ENCODE measurements around the gene SERPIND1.
"Not testable (repeated sequence)": the region's sequence is repeated elsewhere in the genome, so short reads cannot be mapped to it uniquely, and the experiment has no call there.

The SERPIND1 gene, protein sequence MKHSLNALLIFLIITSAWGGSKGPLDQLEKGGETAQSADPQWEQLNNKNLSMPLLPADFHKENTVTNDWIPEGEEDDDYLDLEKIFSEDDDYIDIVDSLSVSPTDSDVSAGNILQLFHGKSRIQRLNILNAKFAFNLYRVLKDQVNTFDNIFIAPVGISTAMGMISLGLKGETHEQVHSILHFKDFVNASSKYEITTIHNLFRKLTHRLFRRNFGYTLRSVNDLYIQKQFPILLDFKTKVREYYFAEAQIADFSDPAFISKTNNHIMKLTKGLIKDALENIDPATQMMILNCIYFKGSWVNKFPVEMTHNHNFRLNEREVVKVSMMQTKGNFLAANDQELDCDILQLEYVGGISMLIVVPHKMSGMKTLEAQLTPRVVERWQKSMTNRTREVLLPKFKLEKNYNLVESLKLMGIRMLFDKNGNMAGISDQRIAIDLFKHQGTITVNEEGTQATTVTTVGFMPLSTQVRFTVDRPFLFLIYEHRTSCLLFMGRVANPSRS

DNA sequence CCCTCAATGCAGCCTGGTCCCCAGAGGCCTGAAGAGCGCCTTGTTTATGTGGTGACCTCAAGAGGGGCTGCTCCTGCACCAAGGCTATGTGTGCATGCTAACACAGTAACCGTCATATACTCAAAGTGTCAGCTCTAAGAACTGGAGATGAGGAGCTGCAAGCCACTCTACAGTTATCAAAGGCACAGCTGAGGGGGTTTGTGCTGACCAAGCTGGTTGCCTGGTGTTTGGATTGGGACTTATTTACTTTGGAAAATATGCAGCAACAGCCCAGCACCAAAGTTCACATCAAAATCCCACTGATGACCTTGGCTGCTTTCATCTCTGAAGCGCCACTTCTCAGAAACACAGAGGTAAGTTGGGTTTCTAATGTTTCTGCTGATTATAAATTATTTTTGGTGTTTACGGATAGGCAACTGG lies at the start of gene SERPIND1:
Gene SERPIND1 (plus strand): TSS at position 321 of the 420 bp plus-strand sequence. CDS start 5,200 bp downstream, outside the sequence.
- DNase-seq = no peak

DNA sequence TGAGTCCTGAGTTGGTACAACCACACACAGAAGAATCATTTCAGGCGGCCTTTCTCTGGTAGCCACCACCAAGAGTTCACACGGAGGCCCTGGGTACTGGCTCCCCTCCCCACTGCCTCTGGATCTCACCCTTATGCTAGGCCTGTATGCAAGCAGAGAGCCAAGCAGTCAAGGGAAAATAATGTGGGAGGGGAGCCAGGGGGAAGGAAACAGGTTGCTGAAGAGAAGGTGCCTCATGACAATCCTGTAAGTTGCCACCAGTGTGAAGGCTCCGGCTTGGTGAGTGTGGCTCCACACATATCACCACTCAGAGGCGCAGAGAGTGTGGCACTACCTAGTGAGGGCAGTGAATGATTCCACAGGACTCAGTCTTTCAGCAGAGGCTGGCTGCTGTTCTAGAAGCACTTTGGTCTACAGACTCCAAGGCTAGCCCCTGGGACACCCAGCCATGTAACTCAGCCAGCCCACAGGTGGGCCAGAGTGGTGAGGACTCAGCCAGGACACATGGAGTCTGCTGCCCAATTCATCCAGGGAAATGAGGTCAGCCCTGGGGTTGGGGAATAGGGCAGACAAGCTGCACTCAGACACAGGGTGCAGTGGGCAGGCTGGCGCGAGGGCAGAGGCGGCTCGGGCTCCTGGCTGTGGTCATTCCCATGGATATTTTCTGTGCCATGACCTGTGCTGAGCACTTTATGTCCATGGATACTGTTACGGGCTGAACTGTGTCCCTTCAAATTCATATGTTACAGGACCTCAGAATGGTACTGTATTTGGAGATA lies 49.0 kb upstream of the SERPIND1 start:
- no peak for DNase-seq

DNA sequence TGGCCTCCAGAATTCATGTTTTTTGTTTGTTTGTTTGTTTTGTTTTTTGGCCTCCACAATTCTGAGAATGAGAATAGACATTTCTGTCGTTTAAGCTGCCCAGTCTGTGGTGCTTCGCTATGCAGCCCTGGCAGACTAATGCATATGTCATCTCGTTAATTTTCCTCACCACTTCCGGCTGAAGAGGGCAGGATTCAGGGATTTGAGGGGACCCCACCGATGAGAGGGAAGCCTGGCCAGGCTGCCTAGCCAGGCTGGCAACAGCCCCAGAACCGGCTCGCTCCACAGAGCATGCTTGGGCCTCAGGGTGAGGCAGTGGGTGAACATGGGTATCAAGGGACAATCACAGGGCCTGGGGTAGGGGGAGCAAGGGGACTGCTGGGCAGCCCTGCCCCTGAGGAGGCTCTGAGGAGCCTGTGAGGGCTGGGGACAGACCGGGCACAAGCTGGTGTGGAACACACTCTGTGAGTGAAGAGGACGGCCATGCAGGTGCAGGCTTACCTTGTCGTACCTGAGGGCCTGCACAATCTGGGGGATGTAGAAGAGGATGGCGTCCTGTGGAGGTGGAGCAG lies 47.8 kb upstream of the SERPIND1 start:
- DNase-seq = no peak

DNA sequence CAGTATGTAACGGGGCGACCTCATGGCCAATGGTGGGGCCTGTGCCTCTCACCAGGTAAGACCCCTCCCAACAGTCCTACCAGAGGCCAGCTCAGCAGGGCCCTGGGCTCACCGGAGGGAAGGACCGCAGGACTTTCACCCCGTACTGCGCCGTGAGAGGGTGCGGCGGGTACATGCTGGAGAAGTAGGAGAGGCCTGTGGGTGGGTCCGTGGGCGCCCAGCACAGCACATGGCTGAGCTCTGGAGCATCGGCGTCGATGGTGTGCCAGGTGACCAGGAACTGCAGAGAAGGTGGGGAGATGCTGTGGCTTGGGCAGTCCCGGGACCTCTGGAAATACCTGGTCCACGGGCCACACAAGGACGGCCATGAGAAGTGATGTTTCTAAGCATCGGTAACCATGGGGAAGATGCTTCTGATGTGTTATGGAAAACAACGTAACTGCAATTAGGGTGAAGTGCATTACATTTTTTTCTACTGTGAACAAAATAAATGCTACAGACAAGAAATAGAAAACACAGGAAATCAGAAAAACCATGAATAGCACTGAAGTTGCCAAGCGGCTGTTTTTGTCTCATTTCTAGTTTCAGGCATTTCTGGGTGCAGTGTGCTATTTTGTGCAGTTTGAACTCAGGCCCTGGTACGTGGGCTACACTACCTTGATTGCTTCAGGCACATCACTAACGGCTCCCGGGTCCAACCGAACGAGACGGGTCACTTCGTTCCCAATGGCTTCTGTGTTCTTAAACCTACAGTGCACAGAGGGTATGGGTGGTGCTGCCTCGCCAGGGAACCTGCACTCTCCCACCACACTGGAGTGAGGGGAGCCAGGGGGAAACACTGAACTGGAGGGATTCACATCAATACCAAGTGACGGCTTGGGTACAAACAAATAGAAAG lies 46.5 kb upstream of the SERPIND1 start:
- DNase-seq = no peak

DNA sequence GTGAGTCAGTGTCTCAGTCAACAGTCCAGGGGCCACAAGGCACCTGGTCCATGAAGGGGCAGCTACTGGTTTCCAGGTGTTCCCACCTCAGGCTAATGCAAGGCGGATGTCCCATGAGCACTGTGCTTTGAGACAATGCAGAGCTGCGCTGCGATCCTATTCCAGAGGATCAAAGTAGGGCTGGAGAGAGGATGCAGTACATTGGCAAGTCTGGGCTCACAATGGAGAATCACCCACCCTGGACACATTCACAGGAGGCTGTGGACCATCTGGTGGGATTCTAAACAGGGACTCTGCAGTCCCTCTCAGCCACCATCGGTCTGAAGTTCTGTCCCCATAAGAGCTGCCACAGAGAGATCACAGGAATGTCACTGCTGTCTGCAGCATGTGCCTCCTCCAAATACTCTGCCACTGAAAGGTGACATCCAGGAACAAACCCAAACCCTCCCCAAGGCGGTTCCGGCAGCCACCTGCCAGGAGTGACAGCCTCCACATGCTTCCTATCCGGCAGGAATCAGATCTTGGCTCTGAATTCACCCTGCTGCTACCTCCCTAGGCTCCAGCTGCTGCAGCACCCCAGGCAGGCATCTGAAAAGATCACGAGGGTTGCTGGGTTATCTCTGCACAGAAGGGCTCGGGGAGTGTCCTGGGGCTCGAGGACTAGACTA lies 45.3 kb upstream of the SERPIND1 start:
- peak; percentile 60 for DNase-seq

DNA sequence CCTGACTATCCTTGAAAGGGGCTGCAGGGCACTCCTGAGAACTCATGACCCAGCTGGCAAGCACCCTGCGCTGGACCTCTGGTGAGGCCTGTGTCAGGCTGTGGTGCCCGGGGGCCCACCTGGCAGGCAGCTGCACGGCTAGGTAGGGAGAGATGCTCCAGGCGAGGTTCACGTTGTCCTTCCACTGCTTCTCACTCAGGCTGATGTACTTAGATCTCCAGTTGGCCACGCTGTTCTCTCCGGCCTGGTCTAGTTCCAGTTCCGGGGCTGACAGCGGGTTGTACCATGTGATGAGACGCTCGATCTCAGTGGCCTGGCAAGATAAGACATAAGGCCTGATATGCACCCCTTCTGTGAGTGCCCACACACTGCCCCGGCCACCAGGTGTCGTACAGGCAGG lies 44.7 kb upstream of the SERPIND1 start:
- DNase-seq = no peak

DNA sequence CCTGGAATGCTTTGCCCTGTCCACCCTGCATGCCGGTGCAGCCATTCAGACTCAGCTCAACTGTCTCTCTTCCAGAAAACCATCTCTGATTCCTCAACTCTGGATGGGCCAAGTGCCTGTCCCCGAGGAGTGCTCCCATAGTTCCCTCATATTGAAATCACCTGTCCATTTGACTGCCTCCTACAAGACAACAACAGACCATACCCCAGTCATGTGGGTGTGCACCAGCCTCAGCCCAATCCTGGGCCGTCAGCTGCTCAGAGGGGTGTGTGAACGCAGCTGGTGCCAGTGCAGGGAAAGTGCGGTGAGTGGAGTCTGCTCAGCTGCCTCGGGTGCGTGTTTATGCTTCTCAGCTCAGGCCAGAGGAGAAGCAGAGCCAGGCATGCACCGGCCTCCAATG lies 41.5 kb upstream of the SERPIND1 start:
- DNase-seq = not testable (repeated sequence)

DNA sequence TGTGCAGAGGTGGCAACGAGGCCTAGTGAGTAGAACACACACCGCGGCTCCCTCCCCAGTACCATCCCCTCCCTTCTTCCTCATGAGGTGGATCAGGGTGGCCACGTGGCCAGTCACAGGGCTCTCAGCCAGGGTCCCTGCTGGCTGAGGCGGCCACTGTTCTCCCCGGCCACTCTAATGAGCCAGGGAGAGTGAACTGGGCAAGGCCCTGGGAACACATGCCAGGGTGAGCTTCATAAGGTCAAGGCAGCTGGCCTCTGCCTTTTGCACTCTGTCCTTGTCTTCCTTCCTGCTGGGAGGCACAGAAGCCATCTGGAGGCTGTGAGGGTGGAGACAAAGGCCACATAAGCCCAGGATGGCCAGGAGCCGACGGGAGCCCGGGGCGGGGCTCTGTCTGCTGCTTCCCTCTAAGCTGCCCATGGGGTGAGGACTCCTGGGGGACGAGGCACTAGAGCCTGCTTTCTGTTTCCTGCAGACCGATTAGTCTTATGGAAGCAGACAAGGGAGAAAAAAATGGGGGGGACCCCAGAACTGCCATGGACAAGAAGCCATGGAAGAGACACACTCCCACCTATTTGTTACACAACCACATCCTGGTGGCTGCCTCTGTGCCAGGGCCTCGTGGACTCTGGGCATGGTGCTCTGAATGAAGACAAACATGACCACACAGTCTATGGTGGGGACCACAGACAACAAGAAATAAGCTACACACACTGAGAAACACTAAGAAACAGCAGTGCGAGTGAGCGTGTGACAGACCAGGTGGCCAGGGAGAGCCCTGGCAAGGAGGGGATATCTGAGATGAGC lies 38.4 kb upstream of the SERPIND1 start:
- DNase-seq = not testable (repeated sequence)

DNA sequence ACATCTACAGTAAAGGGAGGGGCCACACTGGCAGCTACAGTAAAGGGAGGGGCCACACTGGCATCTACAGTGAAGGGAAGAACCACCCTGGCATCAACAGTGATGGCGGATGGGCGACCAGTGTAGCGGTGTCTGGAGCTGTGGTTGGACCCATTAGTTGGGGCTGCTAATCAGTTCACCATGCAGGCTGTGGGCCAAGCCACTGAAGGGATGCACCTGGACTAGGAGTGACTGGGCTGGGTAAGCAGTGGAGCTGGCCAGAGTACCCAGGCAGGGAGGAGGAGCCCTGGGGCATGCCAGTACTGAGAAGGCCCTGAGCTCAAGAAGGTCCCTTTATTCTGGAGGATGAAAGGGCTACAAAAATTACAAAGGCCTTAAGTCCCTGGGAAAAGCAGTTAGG lies 37.0 kb upstream of the SERPIND1 start:
- not testable (repeated sequence) for DNase-seq

DNA sequence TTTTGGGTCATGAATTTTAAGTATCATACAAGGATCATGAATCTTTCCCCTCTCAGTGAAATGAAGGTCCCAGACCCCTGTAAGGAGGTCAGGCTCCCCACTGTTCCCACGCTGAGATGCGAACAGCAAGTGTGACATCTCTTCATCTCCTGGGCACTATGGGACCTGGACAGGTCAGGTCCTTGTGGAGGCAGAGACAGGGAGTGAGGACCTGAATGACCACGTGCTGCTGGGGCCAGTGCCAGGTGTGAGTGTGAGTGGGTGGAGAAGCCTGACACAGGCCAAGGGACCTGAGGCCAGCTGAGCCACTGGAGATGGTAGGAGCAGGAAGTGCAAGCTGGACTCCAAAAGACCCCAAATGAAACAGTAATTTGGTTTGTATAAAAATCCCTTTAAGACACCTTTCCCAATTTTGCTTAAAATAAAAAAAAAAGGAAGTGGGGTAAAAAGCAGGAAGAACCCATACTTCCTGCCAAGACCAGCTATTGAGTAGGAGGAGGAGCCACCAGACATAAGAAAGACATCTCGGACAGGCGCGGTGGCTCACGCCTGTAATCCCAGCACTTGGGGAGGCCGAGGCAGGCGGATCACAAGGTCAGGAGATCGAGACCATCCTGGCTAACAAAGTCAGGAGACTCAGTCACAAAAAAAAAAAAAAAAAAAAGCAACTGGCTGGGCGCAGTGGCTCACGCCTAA lies 35.4 kb upstream of the SERPIND1 start:
- DNase-seq = no peak

DNA sequence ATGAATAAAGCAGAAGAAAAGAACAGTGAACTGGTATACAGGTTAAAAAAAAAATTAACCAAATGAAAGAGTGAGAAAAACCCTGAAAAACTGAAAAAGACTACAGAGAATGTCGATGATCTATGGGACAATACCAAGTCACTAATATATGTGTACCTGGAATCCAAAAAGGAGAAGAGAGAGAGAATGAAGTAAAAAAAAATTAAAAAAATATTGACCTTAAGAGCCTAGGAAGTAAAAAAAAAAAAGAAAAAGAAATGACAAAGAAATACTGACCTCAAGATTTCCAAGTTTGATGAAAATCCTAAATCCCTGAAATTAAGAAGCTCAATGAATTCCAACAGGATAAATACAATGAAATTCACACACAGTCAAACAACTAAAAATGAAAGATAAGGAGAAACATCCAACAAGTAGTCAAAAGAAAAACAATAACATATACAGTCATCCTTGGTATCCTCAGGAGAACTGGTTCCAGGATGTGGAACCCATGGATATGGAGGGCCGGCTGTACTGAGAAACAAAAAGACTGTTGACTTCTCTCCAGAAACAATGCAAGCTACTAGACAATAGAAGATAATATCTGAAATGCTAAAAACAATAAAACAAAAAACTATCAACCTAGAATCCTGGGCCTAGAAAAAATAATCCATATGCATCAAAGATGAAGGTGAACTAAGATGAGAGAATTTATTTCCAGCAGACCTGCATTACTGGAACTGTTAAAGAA lies 33.5 kb upstream of the SERPIND1 start:
- no peak for DNase-seq

DNA sequence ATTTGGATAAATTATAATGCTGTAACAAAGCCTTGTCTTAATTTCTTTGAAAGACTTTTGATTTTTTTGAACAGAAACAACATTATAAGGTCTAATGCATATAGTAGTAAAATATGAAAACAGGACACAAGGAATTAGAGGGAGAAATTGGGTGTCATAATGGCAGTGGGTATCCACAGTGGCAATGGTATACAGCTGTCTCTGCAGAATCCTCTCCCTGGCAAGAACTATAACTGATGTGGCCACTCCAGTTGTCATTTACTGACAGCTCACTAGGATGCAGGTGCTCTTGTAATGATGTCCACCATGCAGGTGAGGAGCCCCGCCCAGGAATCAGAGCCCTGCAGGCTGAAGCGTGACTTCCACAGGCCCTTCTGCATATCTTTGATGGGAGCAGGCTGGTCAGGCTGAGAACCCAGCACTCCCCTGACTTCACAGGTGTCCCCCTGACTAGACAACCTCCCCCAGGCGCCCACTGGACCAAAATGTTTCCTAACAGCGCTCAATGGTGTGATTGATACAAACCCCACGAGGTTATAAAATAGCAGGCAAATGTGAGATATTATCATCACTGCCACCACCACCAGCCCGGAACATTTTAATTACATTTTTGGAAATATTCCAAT lies 32.8 kb upstream of the SERPIND1 start:
- no peak for DNase-seq

DNA sequence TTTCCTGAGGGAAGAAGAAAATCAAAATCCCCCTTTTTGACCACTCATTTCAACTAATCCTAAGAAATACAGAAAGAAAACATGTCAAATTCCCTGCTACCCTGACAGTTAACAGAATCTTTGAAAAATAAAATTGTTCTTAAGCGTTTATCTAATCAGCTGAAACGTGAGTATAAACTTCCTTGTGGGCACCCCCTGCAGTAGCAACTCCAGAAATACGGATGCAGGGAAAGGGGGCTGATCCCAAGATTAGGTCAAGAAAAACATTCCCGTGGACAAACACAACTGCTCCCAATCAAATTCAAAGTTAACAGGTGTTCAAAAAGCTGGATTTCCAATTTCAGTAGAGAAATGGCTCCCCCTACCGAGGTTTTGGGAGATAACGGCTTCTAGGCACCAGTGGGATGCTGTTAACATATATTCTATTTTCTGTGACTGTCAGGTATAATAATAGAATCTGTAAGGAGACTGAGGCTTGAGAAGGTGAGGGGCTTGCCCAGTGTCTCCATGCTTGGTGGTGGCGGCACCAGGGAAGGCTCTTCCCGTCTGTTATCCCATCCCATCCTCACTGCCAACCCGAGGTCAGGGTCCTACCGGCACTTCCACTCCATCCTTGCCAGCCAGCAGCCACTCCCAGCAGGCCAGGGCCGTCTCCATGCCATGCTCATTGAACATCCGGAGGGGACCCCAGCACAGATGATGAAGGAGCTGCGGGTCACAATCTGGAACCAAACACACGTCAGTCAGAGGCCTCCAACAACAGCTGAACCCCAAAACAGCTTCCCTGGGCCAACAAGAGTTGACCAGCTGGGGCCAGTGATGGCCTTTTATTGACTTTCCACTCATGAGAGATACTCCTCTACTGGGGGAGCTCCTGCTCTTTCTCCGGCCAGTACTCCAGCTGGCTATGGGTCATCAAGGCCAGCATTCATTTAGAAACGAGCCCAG lies 32.0 kb upstream of the SERPIND1 start:
- peak; percentile 19 for DNase-seq

DNA sequence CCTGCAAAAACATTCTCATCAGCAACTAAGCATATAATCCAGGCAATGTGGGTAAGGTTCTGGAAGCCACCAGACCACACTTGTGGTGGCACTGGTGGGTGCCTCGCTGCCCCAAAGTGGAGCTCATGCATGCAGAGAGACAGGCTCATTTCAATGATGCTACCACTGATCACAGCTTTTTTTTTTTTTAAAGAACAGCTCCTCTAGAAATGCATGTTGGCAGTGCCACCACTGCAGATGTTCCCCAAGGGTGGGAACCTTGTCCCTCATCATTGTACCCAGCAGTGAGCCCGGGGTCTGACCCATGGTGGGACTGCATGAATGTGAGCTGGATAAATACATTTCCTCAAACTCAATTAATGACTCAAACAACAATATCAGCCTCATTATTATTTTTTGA lies 31.1 kb upstream of the SERPIND1 start:
- DNase-seq = no peak

DNA sequence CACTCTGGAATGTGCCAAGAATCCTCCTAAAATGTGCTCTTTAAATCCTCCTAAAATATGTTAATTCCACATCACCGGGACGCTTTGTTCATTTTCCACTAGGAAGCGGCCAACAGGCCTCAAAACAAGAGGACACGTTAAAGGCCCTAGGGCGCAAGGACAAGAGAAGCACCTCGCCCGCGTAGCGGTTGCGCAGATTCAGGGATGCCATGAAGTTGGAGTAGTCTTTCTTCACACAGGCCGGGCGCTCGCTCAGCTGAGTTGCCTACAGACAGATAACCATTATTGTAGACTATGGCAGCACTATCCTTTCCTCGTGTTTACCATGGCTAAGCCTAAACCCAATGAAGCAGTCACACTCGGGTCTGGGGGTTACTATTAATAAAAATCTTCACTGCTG lies 29.5 kb upstream of the SERPIND1 start:
- no peak for DNase-seq

DNA sequence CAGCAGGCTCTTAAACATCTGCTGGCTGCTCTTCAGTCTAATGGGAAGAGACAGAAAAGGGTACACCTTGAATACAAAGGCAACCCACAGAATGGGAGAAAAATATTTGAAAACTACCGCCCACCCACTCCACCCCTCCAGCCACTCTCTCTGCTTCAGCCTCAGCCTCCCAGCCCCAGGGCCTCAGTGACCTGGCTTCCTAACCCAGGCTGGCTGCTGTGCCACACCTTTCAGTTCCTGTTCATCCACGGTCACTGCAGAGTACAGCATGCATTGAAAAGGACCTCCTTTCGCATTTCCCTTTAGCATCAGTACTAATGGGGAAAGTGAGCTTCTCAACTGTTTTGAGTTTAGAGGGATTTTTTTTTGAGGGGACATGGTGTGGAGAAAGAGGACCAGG lies 28.8 kb upstream of the SERPIND1 start:
- DNase-seq = no peak

DNA sequence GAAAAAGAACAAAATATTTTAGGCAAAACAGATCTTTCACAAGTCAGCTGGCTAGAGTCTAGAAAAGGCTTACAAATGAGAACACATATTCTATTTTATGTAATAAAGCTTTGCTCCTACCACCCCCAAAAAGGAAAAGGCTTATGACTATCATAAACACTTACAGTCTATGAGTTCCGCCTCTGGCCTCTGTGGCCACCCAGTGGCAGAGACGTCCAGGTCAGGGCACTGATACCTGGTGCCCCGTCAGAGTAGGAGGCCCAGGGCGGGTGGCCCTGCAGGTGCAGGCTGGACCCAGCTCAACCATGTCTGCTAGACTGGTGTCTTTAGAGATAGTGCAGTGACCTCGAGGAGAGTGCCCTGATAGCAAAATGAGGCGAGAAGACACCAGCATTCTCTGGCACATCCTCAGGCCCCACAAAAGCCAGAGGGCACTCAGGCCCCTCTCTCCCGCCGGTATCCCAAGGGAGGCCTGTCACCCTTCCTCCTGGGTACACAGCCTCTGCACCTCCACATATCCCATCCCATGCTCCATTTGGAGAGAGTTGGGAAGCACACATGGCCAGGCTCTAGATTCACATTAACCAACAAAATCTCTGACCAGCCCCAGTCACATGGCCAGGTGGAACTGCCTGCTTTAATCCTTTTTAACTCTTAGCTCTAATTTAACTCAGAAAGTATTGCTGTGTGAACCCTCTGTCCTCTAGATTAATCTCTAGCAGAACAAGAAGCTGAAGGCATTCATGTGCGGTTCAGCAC lies 27.3 kb upstream of the SERPIND1 start:
- no peak for DNase-seq

Data from NCI-H146 (cell line).